Cardiac septum (tissue), 1 donor: ENCODE data around the gene PRR15L. TPM values are rescaled to one million over a fixed set of nuclear protein-coding genes. Genes with fewer than 3 reads are reported as not detected.

Experiments used
- DNase-seq: peaks from one replicate; pipeline ENCODE4 v3.0.0-alpha.2; 2020; ENCODE audit warnings: low spot score
- intact Hi-C: fragments of 100-400 bp; cut with DNase I; formaldehyde crosslinking; loops from one replicate; pipeline ENCODE4 v1.14.0; 2022
- total RNA-seq: library from RNA; stranded (reverse); fragmentation: NEBNext Ultra II Directional; extraction: Animal tissue kit (Norgen Biotek cat#: 25700); gene quantifications from one replicate; pipeline ENCODE4 v1.2.1, GENCODE V29; 2021
- donor health status: DM: no; HTN: no; CAD: no.

The PRR15L gene
- total RNA-seq, 1 donor from 2014 or later, result not detected

- intact Hi-C loops, result no loop called here
- DNase-seq, result no peak
Observed at GRCh38 chr17:47915776-47916398, 41.8 kb downstream of the PRR15L start.

DNA sequence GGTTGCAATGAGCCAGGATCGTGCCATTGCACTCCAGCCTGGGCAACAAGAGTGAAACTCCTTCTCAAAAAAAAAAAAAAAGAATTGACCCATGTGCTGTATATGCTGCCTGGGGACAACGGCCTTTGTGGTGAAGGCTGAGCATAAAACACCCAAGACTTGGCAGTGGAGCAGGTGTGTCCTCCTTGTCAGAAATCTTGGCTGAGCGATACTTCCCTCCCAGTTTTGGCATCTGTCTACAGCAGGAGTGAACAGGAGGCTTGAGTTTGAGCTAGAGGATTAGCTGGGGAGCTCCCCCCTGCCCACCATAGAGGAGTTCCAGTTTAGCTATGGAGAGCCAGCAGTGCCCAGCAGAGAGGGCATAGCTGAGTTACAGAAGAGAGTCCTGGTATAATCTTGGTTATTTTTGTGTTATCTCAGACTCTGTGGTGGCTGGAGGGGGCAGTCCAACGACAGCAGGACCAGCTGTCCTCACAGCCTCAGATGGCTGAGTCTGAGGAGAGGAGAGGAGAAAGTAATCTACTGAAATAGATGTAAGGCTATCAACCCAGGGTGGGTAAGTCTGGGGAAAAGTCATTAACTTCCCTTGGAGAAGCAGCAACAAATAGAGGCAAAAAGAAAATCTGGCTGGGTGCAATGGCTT lies 43.3 kb downstream of the PRR15L start:
- DNase-seq, result no peak
- intact Hi-C loops, result no loop called here

- intact Hi-C loops, result no loop called here
- no peak for DNase-seq
Observed at GRCh38 chr17:47913050-47913449, 44.6 kb downstream of the PRR15L start.

DNA sequence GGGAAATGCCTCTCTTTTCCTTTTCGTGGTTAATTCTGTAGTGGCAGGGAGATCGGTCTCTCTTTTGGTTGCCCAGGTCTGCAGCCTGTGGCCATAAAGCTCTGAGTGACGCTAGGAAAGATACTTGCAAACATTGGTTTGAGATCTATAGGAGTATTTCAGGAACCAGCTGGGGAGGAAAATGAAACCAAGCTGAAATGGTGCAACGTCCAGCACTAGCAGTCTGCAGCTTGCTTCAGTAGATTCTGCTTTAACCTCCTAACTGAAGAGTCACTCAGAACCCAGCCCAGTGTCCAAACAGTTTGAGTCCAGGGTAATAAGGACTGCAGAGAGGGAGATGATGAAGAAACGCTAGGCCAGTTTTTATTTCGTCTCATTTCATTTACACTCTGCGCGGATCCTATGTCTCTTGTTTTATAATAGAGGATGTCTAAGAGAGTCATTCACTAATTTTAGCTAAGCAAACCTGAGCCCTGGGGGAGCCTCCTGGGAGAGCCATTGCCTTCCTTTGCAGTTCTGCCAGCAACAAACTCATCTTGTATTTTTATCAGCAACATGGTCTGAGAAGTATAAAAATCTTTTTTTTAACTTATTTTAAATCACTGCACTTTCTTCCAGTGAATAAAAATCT lies 49.6 kb downstream of the PRR15L start:
- DNase-seq, result no peak
- intact Hi-C loops, result no loop called here

- intact Hi-C loops, result no loop called here
- DNase-seq, result no peak
Observed at GRCh38 chr17:47906443-47906842, 51.2 kb downstream of the PRR15L start.

GRCh38 chr17:47905221-47905733 lies 52.4 kb downstream of the PRR15L start:
- intact Hi-C loops, result no loop called here
- no peak for DNase-seq

DNA sequence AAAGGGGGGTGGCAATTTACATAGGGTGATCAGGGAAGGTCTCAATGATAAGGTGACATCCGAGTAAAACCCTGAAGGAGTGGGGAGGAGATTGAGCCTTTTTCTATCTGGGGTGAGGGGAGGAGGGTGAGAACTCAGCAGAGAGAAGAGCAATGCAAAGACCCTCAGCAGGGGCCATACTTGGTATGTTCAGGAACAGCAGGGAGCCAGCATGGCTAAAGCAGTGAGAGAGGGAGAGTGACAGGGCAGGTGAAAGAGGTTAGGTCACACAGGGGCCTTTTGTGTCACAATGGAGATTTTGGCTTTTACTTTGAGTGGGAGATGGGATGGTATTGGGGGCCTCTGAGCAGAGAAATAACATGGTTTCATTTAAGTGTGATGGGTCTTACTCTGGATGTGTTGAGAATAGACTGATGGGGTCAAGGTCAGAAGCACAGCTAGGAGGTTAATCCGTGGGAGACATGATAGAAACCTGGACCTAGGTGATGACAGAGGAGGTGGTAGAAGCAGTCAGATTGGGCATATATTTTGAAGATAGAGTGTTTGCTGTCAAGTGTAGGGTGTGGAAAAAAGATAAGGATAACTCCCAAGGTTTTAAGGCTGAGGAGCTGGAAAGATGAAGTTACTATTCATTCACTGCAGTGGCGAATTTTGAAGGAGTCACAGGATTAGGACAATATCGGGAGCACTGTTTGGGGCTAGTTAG lies 55.5 kb downstream of the PRR15L start:
- intact Hi-C loops, result no loop called here

More for the DNA sequence above, 55.5 kb downstream of the PRR15L start:
- no peak for DNase-seq

Other genes with a start within 250 kb of the PRR15L start
- gene TBX21, start 224.6 kb downstream of the PRR15L start, total RNA-seq, result 0.30 TPM
- 8.7 TPM for gene OSBPL7, start 136.1 kb downstream of the PRR15L start, total RNA-seq
- 55.5 TPM for gene MRPL10, start 126.3 kb downstream of the PRR15L start, total RNA-seq
- gene LRRC46, start 126.2 kb downstream of the PRR15L start, total RNA-seq, result 0.27 TPM
- gene SCRN2, start 116.6 kb downstream of the PRR15L start, total RNA-seq, result 32.1 TPM
- gene SP6, start 106.7 kb downstream of the PRR15L start, total RNA-seq, result 0.08 TPM
- 16.3 TPM for gene SP2, start 61.6 kb downstream of the PRR15L start, total RNA-seq
- gene PNPO, start 16.3 kb downstream of the PRR15L start, total RNA-seq, result 21.3 TPM
- gene CDK5RAP3, start 13.2 kb upstream of the PRR15L start, total RNA-seq, result 58.2 TPM
- 78.6 TPM for gene COPZ2, start 79.9 kb upstream of the PRR15L start, total RNA-seq
- 604 TPM for gene NFE2L1, start 90.5 kb upstream of the PRR15L start, total RNA-seq
- gene CBX1, start 143.6 kb upstream of the PRR15L start, total RNA-seq, result 31.2 TPM
- 11.4 TPM for gene SNX11, start 149.9 kb upstream of the PRR15L start, total RNA-seq